ENCODE measurements around the gene SCAF1.

Gene SCAF1

DNA sequence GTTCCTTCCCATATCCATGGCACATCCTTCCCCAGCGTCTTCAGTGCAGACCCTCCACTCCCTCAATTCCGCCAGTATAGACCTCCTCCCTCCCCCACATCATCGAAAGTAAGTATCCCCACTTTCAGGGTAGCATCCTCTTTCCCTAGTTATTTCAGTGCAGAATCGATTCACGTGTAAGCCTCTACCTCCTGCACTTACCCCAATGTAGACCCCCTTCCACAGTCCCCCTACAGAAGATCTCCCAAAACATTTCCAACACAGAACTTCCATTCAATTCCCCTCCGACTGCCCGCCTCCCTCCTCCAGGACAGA is 23.0 kb downstream of the SCAF1 start:
- no peak for DNase-seq (ENCODE audit: low read depth in 2 of 3, low spot score in 2 of 3)

DNA sequence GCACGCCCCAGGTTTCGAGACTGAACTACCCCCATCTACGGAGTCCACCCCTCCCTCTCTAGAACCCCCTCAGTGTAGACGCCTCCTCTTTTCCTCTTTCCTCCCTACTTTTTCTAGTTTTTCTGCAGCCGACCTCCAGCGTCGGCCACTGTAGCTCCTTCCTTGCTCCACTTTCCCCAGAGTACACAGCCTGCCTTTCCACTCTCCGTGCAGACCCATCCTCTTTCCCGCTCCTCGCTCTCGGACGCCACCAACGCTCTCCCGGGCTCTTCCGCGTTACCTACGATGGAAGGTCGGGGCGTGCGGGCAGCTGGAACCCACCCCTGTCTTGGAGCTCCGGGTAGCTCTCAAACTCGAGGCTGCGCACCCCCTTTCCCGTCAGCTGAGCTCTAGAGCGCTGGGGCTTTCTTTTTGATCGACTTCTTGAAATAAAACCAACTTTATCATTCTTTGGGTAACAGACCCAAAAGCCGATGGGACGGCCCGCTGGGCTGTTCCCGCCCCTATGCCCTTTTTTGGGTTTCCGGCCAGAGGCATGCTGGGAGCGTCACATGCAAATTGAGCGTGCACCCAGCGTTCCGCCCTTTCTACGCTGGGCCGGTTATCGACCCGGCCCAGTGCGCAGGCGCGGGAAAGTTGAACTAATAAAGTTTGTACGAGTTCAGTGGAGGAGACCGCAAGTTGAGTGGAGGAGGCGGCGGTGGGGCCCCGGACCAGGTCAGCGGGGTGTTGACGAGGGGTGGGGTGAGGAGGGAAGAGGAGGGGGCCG is 23.5 kb downstream of the SCAF1 start, which contains the start of the genes BCL2L12 and IRF3:
TSS of gene BCL2L12 (plus strand) at position 583 of the 769 bp plus-strand sequence. CDS start 760 bp downstream, outside the sequence.
TSS of gene IRF3 (minus strand) at position 507 of the 769 bp plus-strand sequence. CDS start 1,019 bp downstream, outside the sequence.
- DNase-seq (ENCODE audit: low read depth in 2 of 3, low spot score in 2 of 3) = peak; percentile 96 to 98 (median 98)

DNA sequence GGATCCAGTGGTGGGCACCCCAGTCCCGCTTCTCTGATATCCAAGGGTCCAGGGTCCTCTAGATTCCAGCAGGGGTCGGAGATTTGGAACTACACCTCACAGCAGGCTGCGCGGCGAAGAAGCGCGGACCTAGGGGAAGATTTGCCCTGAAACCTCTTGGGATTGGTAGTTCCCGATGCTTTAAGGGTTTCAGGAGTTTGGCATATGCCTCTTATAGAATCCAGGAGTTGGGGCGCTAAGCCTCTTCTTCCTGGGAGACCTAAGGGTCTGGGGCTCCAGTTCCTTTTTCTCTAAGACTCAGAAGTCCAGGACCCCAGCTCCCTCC is 24.1 kb downstream of the SCAF1 start:
- no peak for DNase-seq (ENCODE audit: low read depth in 2 of 3, low spot score in 2 of 3)

DNA sequence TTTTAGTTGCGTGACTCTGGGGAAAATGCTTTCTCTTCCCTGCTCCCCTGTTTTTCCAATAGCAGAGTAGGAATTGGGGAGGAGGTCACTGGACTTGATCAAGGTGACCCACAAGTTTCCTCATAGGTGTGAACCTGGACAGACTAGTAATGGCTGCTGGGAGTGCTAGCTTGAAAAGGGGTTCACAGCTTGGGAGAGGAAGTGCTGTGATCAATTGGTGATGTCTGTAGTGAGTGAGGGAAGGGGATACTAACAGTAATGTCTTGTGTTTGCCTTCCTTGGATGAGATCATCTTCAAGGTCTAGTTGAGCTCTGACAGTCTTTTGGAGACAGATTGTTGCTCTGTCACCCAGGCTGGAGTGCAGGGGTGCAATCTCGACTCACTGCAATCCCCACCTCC is 25.5 kb downstream of the SCAF1 start:
- no peak for DNase-seq (ENCODE audit: low read depth in 2 of 3, low spot score in 2 of 3)

DNA sequence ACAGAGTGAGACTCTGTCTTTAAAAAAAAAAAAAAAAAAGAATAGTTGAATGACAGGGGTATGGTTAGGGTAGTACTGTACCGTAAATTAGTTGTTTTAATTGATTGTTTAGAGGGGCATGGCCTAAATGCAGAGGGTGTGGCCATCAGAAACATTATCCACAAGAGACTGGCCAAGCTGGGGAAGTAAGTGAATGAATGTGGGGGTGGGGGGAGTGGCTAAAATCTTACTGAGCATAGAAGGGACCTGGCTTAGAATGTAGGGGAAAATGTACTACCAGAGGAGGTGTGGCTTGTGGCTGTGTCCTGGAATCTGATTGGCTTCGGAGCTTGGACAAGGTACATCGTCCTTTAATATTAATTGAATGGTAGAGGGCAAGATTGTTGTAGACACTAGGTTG is 27.5 kb downstream of the SCAF1 start:
- DNase-seq (ENCODE audit: low read depth in 2 of 3, low spot score in 2 of 3) = no peak

DNA sequence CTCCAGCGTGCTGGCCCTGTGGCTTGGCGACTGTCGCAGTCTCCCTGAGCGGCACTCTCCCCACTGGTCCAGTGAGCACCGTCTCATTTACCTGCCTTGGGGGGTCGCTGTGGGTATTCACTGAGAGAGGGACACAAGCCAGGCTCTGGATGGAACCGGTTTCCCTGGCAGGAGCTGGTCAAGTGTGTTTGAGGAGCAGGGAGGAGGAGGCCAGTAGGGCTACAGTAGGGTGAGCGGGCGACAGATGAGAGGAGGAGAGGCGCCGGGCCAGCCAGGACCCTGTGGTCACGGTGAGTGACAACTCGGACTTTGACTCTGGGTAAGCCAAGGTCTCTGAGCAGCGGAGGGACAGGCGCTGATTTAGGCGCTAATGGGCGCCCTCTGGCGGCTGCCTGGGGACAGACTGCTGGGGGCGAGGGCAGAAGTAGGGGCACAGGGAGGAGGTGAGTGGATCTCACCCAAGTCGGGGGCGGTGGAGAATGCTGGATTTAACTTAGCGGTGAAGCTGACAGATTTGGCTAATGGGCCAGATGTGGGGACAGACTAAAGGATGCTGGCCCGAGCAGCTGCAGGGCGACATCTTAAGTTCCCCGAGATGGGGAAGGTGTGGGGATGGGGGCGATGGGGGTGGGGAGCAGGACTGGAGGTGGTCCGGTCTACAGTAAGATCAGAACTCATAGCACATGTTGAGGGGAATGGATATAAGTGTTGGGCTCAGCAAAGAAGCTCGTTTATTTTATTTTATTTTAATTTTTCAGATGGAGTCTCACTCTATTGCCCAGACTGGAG is 30.3 kb downstream of the SCAF1 start:
- peak in 2 of 3 experiments; percentile 63 to 70 for DNase-seq (ENCODE audit: low read depth in 2 of 3, low spot score in 2 of 3)

DNA sequence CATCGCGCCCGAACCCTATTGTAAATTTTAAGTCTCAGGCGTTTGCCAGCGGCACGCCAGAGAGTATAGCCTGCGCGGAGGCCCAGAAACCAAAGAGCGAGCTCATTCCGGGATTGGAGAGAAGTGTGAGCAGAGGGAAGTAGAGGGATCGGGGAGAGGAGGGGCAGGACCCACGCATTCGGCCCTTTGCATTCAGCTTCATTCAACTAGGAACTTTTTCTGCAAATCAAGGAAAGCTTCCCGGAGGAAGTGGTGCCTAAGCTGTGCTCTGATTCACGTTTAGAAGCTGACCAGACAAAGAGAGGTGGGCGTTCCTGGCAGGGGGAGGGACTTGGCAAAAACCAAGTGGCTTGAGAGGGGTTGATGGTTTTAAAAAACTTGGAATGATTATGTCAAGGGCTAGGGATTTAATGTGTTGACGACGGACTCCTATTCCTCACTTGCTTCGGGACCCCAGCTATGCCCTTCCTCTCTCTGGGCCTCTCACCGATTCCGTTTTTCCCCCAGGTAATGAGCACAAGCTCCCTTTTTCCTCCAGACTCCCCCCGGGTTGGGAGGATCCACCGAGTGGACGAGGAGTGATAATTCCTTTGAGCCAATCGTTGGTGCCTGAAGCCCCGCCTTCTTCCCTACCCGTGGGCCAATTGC is 34.3 kb downstream of the SCAF1 start:
- DNase-seq (ENCODE audit: low read depth in 2 of 3, low spot score in 2 of 3) = no peak

DNA sequence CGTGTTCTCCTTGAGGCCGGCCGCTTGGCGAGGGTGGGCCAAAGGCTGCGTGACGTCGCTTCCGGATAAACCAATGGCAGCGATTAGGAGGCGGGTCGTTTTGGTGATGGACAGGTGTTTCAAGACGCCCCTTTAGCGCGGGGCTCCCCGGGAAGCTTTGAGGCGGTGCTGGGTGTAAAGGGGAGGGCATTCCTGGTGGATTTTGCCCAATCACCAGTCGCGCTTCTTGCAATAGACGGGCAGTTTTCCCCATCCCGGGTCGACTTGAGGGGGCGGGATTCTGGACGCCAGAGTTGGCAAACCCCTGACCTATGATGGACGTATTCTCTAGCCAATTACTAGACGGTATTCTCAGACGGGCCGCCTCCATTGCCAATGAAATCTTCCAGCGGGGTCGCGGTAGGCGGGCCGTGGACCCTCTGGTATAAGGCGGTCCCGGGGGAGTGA is 34.8 kb downstream of the SCAF1 start:
- DNase-seq (ENCODE audit: low read depth in 2 of 3, low spot score in 2 of 3) = peak; percentile 92 to 98 (median 95)

DNA sequence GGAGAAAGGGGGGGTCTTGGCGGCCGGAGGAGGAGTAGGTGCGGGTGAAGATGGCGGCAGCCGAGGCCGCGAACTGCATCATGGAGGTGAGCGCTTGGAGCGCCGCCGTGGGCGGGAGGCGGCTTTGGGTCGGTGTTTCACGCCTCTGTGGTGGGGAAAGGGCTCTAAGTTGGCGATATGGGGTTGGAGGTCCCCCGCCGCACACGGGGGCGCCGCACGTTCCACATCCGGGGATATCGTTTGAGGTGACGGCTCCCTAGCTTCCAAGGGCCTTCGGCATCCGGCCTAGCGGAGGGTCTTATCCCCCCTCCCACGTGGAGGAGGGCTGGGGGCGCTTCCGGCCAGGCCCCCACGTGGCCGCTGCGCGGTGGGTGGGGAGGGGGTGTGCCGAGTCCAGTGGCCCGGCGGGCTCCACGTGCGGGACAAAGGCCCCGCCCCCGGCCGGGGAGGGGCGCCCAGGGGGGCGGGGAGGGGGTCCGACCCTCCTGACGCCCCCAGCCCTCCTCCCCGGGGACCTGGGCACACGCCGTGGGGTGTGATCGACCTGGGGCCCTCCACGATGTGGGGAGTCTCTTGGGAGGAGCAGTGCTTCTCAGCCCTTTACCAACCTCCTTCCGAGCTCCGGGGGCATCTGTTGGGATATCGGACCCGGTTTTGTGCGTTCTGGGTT is 35.4 kb downstream of the SCAF1 start, which contains the start of gene PRMT1:
TSS of gene PRMT1 (plus strand) at position 41 of the 670 bp plus-strand sequence. CDS start at position 51, 10 bp downstream.
- DNase-seq (ENCODE audit: low read depth in 2 of 3, low spot score in 2 of 3) = no peak

DNA sequence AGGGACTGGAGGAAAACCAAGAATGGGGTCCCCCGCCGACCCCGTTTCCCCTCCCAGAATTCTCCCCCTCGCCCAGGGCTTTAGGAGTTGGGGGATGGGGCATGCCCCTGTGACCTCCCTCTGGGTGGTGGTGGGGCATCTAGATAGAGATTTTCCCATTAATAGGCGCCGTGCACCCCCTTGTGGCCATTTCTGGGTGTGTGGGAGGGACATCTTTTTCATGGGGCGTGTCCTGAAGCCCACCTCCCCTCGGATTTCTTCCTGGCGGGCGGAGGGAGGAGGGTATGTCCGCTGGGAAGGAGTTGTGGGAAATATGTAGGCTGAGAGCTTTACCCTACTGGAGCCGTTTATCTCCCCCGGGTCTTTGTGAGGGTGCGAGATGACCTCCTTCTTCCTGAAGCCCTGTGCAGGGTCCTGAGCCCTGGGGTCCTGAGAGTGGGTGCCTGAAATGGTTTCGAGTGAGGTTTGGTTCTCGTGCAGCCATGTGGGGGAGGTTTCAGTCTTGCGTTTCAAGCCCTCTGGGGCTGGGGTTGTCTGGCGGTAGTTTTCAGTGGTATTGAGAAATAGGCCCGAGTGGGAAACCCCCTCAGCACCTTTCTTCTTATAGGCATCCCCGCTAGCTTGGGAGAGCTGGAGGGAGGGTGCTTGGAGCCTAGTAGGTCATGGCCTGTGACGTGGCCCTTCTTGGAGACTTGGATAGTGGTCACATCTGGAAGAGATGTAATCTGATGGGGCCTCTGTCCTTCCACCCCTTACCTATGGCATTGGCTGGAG is 36.1 kb downstream of the SCAF1 start:
- DNase-seq (ENCODE audit: low read depth in 2 of 3, low spot score in 2 of 3) = peak; percentile 59 to 80 (median 71)

DNA sequence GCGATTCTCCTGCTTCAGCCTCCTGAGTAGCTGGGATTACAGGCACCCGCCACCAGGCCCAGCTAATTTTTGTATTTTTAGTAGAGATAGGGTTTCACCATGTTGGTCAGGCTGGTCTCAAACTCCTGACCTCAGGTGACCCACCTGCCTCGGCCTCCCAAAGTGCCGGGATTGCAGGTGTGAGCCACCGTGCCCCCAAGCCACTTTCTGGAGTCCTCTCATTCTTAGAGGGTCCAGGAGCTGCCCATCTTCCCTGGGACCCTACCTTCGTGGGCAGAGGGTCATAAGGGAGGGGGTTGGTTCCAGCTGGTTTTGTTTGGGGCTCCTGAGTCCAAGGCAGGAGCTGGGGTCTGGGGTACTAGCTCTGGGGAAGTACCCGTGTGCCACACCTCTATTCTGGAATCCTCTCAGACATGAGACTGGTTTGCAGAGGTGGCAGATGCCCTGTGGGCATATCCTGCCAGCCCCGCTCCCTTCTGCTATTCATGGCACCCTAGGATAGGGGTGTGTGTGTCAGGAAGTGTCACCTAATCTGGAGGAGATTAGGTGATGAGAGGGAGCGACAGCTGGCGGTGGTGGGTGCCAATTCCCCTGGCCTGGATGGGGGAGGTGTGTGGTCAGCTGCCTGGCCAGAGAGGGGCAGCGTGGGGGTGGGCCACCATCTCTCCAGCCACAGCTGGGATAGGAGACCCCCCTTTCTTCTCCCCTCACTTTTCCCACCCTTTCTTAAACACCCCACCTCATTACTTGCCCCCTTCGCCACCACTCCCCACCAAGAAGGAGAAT is 37.2 kb downstream of the SCAF1 start:
- no peak for DNase-seq (ENCODE audit: low read depth in 2 of 3, low spot score in 2 of 3)

DNA sequence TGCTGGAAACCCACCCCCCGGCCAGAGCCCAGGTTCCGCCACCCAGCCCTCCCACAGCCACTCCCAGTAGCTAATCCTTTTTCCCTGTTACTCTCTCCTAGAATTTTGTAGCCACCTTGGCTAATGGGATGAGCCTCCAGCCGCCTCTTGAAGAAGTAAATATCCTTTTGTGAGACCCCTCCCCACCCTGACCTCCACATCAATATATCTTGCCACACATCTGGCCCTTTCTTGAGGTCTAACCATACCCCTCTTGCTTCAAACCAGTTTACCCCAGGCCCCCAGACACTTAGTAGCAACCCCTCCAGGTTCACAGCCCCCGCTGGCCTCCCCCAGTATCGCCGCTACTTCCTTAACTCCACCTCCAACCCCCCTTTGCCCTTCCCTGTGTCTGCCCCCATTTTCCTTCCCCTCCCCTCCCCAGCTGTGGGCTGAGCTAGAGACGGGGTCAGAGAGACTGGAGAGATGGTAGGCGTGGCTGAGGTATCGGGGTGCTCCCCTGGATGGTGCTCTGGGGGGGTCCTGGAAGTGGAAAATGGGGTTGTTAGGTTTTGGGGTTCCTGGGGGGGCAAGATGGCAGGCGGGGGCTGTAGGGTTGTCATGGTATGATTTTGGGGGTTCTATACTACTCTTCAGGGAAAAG is 37.9 kb downstream of the SCAF1 start:
- no peak for DNase-seq (ENCODE audit: low read depth in 2 of 3, low spot score in 2 of 3)

DNA sequence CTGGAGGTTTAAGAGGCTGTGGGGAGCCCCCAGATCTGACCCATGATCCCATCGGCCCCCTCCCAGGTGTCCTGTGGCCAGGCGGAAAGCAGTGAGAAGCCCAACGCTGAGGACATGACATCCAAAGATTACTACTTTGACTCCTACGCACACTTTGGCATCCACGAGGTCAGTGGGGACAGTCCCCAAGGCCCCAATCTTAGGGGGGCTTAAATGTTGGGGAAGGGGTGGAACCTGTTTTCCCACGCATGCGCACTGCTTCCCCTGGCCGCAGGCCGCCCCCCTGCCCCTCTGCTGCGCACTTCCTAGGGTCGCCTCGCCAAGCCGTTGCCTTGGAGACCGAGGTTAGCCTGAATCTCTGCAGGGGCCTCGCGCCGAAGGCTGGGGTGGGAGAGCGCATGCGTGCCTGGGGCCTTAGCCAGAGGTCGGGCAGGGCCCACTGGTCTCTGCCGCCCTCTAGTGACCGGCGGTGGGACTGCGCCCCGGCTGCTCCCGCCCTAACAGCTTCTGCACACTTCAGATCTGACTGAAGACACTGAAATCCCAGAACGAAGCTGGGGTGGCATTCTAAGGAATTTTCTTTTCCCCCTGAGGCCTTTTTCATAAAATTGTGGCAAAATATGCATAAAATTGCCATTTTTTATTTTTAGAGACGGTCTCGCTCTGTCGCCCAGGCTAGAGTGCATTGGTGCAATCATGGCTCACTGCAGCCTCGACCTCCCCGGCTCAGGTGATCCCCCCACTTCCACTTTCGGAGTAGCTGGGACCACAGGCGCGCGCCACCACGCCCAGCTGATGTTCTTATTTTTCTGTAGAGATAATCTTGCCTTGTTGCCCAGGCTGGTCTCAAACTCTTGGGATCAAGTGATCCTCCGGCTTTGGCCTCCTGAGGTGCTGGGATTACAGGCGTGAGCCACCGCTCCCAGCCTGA is 38.7 kb downstream of the SCAF1 start:
- peak; percentile 85 to 97 (median 97) for DNase-seq (ENCODE audit: low read depth in 2 of 3, low spot score in 2 of 3)

DNA sequence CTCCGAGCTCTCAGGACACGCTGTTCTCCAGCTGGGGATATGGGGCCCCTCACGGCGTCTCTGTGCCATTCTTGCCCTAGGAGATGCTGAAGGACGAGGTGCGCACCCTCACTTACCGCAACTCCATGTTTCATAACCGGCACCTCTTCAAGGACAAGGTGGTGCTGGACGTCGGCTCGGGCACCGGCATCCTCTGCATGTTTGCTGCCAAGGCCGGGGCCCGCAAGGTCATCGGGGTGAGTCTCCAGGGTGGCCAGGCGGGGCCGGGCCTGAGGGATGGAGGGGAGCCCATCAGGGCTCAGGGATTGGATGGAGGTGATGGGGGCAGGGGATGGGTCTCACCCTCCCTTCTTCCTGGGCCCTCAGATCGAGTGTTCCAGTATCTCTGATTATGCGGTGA is 39.8 kb downstream of the SCAF1 start:
- DNase-seq (ENCODE audit: low read depth in 2 of 3, low spot score in 2 of 3) = no peak

DNA sequence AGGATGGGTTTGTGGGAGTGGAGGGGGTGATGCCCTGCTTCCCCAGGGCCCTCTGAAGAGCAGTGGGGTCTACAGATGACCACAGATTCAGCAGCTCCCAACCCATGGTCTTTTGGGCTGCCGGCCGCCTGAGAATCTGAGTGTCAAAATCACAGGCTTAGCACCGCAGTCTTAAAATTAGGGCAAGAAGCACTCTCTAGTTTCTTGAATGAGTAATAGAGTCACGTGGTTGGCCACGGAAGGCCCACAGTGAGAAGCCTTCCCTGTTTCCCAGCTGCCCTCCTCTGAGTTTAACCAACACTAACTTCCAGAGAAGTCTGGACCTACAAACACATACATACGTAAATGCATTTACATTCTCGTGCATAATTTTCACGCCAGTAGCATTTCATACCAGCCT is 40.3 kb downstream of the SCAF1 start:
- no peak for DNase-seq (ENCODE audit: low read depth in 2 of 3, low spot score in 2 of 3)

DNA sequence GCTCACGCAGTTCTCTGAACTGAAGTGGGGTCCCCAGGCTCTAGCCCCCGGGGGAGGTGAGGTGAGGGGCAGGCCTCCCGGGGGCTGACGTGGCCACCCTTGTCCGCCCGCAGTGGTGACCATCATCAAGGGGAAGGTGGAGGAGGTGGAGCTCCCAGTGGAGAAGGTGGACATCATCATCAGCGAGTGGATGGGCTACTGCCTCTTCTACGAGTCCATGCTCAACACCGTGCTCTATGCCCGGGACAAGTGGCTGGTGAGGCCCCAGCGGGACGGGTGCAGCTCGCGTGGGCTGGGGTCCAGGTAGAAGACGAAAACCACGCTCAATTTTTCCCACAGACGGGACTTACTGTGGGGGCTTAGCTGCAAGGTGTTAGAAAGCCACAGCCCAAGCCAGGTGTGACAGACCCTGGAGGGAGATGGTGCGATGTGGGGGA is 41.8 kb downstream of the SCAF1 start:
- no peak for DNase-seq (ENCODE audit: low read depth in 2 of 3, low spot score in 2 of 3)

DNA sequence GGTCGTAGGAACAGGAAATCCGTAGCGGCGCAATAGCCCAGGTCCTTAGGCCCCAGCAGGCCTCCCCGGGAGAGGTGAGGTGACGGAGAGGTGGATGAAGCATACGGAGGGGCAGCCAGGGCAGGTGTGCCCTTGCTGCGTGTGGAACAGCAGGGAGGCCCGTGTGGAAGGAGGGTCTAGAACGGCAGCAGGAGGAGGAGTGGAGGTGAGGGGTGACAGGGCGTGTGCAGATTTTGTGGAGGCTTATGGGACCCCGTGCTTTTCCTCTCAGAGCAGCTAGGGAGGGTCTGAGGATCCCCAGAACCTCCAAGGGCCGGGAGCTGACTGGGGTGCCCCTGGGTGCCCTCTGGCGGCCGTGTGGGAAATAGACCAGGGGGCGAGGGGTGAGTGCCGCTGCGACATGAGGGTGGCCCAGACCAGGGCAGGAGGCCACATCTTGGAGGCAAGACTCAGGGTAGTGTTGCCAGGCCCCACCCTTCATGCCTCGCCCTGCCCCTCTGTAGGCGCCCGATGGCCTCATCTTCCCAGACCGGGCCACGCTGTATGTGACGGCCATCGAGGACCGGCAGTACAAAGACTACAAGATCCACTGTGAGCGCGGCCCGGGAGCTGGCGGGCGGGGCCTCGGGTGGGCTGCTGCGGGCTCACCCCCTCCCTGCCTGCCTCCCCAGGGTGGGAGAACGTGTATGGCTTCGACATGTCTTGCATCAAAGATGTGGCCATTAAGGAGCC is 42.4 kb downstream of the SCAF1 start:
- no peak for DNase-seq (ENCODE audit: low read depth in 2 of 3, low spot score in 2 of 3)
